Activated gamma-delta T cell treated with Interleukin-2 at 50 U/mL for 16 hours (primary cell): ENCODE data around the gene KCNIP4.

Source experiments
- DNase-seq: peaks from one replicate; pipeline ENCODE4 v3.0.0-alpha.2; 2020

KCNIP4 gene

GRCh38 chr4:21898101-21898500 is 50.5 kb downstream of the KCNIP4 start:
- DNase-seq: no peak

- no peak for DNase-seq
Measured at GRCh38 chr4:21896767-21897166, 51.8 kb downstream of the KCNIP4 start.

- no peak for DNase-seq
Measured at GRCh38 chr4:21893136-21893535, 55.4 kb downstream of the KCNIP4 start.

GRCh38 chr4:21890231-21890630 is 58.3 kb downstream of the KCNIP4 start:
- DNase-seq: no peak

- no peak for DNase-seq
Measured at GRCh38 chr4:21888195-21888976, 60.2 kb downstream of the KCNIP4 start.

- DNase-seq: no peak
Measured at GRCh38 chr4:21887481-21887880, 61.1 kb downstream of the KCNIP4 start.

- DNase-seq: no peak
Measured at GRCh38 chr4:21885770-21886169, 62.8 kb downstream of the KCNIP4 start.

GRCh38 chr4:21885241-21885640 is 63.3 kb downstream of the KCNIP4 start:
- DNase-seq: no peak

GRCh38 chr4:21884615-21885014 is 64.0 kb downstream of the KCNIP4 start:
- DNase-seq: no peak

- no peak for DNase-seq
Measured at GRCh38 chr4:21882051-21882839, 66.3 kb downstream of the KCNIP4 start.

GRCh38 chr4:21879187-21879586 is 69.4 kb downstream of the KCNIP4 start:
- DNase-seq: no peak

- DNase-seq: no peak
Measured at GRCh38 chr4:21876711-21877110, 71.9 kb downstream of the KCNIP4 start.

GRCh38 chr4:21873145-21873544 is 75.4 kb downstream of the KCNIP4 start:
- no peak for DNase-seq

GRCh38 chr4:21872101-21872500 is 76.5 kb downstream of the KCNIP4 start:
- no peak for DNase-seq

GRCh38 chr4:21869978-21870745 is 78.4 kb downstream of the KCNIP4 start:
- DNase-seq: no peak

GRCh38 chr4:21864686-21865085 is 83.9 kb downstream of the KCNIP4 start:
- DNase-seq: no peak

- DNase-seq: no peak
Measured at GRCh38 chr4:21862917-21863316, 85.7 kb downstream of the KCNIP4 start.

GRCh38 chr4:21858971-21859370 is 89.6 kb downstream of the KCNIP4 start:
- no peak for DNase-seq

- DNase-seq: no peak
Measured at GRCh38 chr4:21856754-21857153, 91.8 kb downstream of the KCNIP4 start.

- no peak for DNase-seq
Measured at GRCh38 chr4:21856301-21856700, 92.3 kb downstream of the KCNIP4 start.

- DNase-seq: no peak
Measured at GRCh38 chr4:21849077-21849476, 99.5 kb downstream of the KCNIP4 start.

GRCh38 chr4:21848021-21848420 is 100.6 kb downstream of the KCNIP4 start:
- DNase-seq: no peak

- DNase-seq: no peak
Measured at GRCh38 chr4:21845663-21846062, 102.9 kb downstream of the KCNIP4 start.

- DNase-seq: no peak
Measured at GRCh38 chr4:21835712-21836111, 112.9 kb downstream of the KCNIP4 start.
